ENCODE data around the gene RNF141. TPM values are rescaled to one million over a fixed set of nuclear protein-coding genes. Genes with fewer than 3 reads are reported as not detected.

Gene RNF141
- total RNA-seq, 3 donors from 2014 or later (not counting 1 experiment from before 2014, with no cell fraction given): 10.3 to 13.9 (median 11.7) TPM

GRCh38 chr11:10476927-10477689 lies 63.9 kb downstream of the RNF141 start:
- no peaks in the 10 kb centered on the region for H3K36me3 Mint-ChIP-seq
- intact Hi-C loops (cut with micrococcal nuclease): no loop called here
- peaks cover 25 to 35% of the 10 kb centered on the region in 2 donors for H3K4me1 Mint-ChIP-seq
- ATAC-seq: no peak
- H3K36me3 ChIP-seq (ENCODE audit: control insufficient read depth, insufficient read depth, low read length): peaks cover 9% of the 10 kb centered on the region
- H3K9me3 ChIP-seq (ENCODE audit: control insufficient read depth, insufficient read depth, low read length): no peaks in the 10 kb centered on the region
- H3K4me1 ChIP-seq (ENCODE audit: control insufficient read depth, insufficient read depth, low read length): peaks cover 23% of the 10 kb centered on the region
- H3K9me3 Mint-ChIP-seq: no peaks in the 10 kb centered on the region
- DNase-seq: no peak
- H3K27me3 ChIP-seq (ENCODE audit: control insufficient read depth, insufficient read depth, low read length): no peaks in the 10 kb centered on the region
- no peak overlapping the region for H3K27ac ChIP-seq (ENCODE audit: low read length)
- H3K4me3 Mint-ChIP-seq: no peak overlapping the region
- 45% methylated on average over 5 of the region's 5 CpGs for WGBS (ENCODE audit: insufficient coverage)
- no peaks in the 10 kb centered on the region for H3K27me3 Mint-ChIP-seq (ENCODE audit: low read depth in 2 of 2)
- no peak overlapping the region for H3K4me3 ChIP-seq (ENCODE audit: low read length)
- no peak for TF ChIP-seq CTCF (IDR thresholded peaks at IDR 0.05)
- peak overlapping the region; percentile 41 to 43 for H3K27ac Mint-ChIP-seq

GRCh38 chr11:10476342-10476741 lies 64.6 kb downstream of the RNF141 start:
- H3K36me3 ChIP-seq (ENCODE audit: control insufficient read depth, insufficient read depth, low read length): peaks cover 9% of the 10 kb centered on the region

GRCh38 chr11:10474551-10474950 lies 66.4 kb downstream of the RNF141 start:
- Mint-ChIP-seq H3K36me3 (no peaks in the 10 kb centered on the region), H3K27me3 (ENCODE audit: low read depth in 2 of 2) (no peaks in the 10 kb centered on the region), H3K27ac (peak overlapping the region in 1 of 2 donors; percentile 10), H3K9me3 (no peaks in the 10 kb centered on the region), H3K4me1 (peaks cover 25 to 35% of the 10 kb centered on the region in 2 donors), H3K4me3 (no peak overlapping the region)
- no peak for ATAC-seq
- H3K27ac ChIP-seq (ENCODE audit: low read length): no peak overlapping the region
- peaks cover 7% of the 10 kb centered on the region for H3K36me3 ChIP-seq (ENCODE audit: control insufficient read depth, insufficient read depth, low read length)
- no peak for TF ChIP-seq CTCF (IDR thresholded peaks at IDR 0.05)
- H3K4me1 ChIP-seq (ENCODE audit: control insufficient read depth, insufficient read depth, low read length): peaks cover 23% of the 10 kb centered on the region
- no peaks in the 10 kb centered on the region for H3K9me3 ChIP-seq (ENCODE audit: control insufficient read depth, insufficient read depth, low read length)
- intact Hi-C loops (cut with micrococcal nuclease): no loop called here
- 97% methylated on average over 2 of the region's 2 CpGs for WGBS (ENCODE audit: insufficient coverage)
- no peaks in the 10 kb centered on the region for H3K27me3 ChIP-seq (ENCODE audit: control insufficient read depth, insufficient read depth, low read length)
- DNase-seq: no peak
- H3K4me3 ChIP-seq (ENCODE audit: low read length): no peak overlapping the region

More at GRCh38 chr11:10476342-10476741, 64.6 kb downstream of the RNF141 start:
- Histone ChIP-seq H3K4me3 (ENCODE audit: low read length) (no peak overlapping the region), H3K27me3 (ENCODE audit: control insufficient read depth, insufficient read depth, low read length) (no peaks in the 10 kb centered on the region), H3K9me3 (ENCODE audit: control insufficient read depth, insufficient read depth, low read length) (no peaks in the 10 kb centered on the region), H3K4me1 (ENCODE audit: control insufficient read depth, insufficient read depth, low read length) (peaks cover 23% of the 10 kb centered on the region), H3K27ac (ENCODE audit: low read length) (no peak overlapping the region)
- H3K27me3 Mint-ChIP-seq (ENCODE audit: low read depth in 2 of 2): no peaks in the 10 kb centered on the region
- 77% methylated on average over 1 of the region's 1 CpG for WGBS (ENCODE audit: insufficient coverage)
- intact Hi-C loops (cut with micrococcal nuclease): no loop called here
- H3K4me1 Mint-ChIP-seq: peaks cover 25 to 35% of the 10 kb centered on the region in 2 donors
- no peak for TF ChIP-seq CTCF (IDR thresholded peaks at IDR 0.05)
- no peaks in the 10 kb centered on the region for H3K9me3 Mint-ChIP-seq
- H3K36me3 Mint-ChIP-seq: no peaks in the 10 kb centered on the region
- no peak overlapping the region for H3K4me3 Mint-ChIP-seq
- ATAC-seq (no peak), DNase-seq (no peak)
- H3K27ac Mint-ChIP-seq: peak overlapping the region in 1 of 2 donors; percentile 43

All from natural killer cell (primary cell).